HEK293 (cell line): ENCODE data around the gene C1orf226.

Experiments
- CTCF ChIA-PET: fragments of 350-600 bp; formaldehyde crosslinking; extraction: SDS; loops from one replicate; lab custom pipeline; 2021; ENCODE audit warnings: antibody characterized with exemption; lab: Yijun Ruan, JAX
- POLR2A ChIA-PET: fragments of 300-600 bp; formaldehyde crosslinking; extraction: SDS; loops from one replicate; lab custom pipeline; 2020; ENCODE audit warnings: antibody characterized with exemption, inconsistent platforms; lab: Yijun Ruan, JAX
- H3K27ac ChIP-seq: fragments of 200-500 bp; sonication (Bioruptor generic); 2 replicates; pipeline ENCODE4 v1.5.1; 2014; ENCODE audit warnings: low read depth, low read length, control low read depth, inconsistent platforms; ENCODE audit errors: extremely low read depth
- H3K36me3 ChIP-seq, 2 experiments: fragments of 200-500 bp in 1 of 2; sonication (Bioruptor generic) in 1 of 2; 1 replicate in 1 of 2; 2 replicates in 1 of 2; pipeline ENCODE4 v1.5.1; 2014 to 2017; ENCODE audit warnings: inconsistent platforms in 2 of 2, low read length in 2 of 2; ENCODE audit not compliant: control insufficient read depth in 2 of 2, insufficient read depth in 1 of 2
- H3K4me1 ChIP-seq: fragments of 200-500 bp; sonication (Bioruptor generic); 2 replicates; pipeline ENCODE4 v1.5.1; 2014; ENCODE audit warnings: mild to moderate bottlenecking, low read length, inconsistent platforms; ENCODE audit not compliant: control insufficient read depth, insufficient read depth
- H3K4me3 ChIP-seq: 2 replicates; pipeline ENCODE4 v1.5.1; 2011; ENCODE audit warnings: low read depth, mild to moderate bottlenecking, control low read depth, low read length, moderate library complexity
- H3K9me3 ChIP-seq: fragments of 200-500 bp; sonication (Bioruptor generic); 2 replicates; pipeline ENCODE4 v1.5.1; 2014; ENCODE audit warnings: low read depth, low read length, inconsistent platforms; ENCODE audit not compliant: control insufficient read depth, insufficient read depth
- GLI4 ChIP-seq: fragments of 450-650 bp; formaldehyde crosslinking; IDR thresholded peaks from 2 replicates; pipeline ENCODE4 v1.5.1; 2016; ENCODE audit warnings: missing biosample characterization, missing genetic modification characterization
- GLIS1 ChIP-seq: fragments of 450-650 bp; formaldehyde crosslinking; IDR thresholded peaks from 2 replicates; pipeline ENCODE4 v1.5.1; 2016; ENCODE audit warnings: missing biosample characterization, missing genetic modification characterization
- HIC1 ChIP-seq: fragments of 450-650 bp; formaldehyde crosslinking; IDR thresholded peaks from 2 replicates; pipeline ENCODE4 v1.5.1; 2016; ENCODE audit warnings: missing biosample characterization, missing genetic modification characterization
- HOXD13 ChIP-seq: sonication (generic); formaldehyde crosslinking; IDR thresholded peaks from 2 replicates; pipeline ENCODE4 v1.8.0; 2022; ENCODE audit warnings: missing genetic modification reagents, borderline replicate concordance
- KLF8 ChIP-seq: fragments of 450-650 bp; formaldehyde crosslinking; IDR thresholded peaks from 2 replicates; pipeline ENCODE4 v1.5.1; 2016; ENCODE audit warnings: missing biosample characterization, missing genetic modification characterization
- PBX3 ChIP-seq: sonication (generic); formaldehyde crosslinking; IDR thresholded peaks from 2 replicates; pipeline ENCODE4 v1.8.1; 2022; ENCODE audit warnings: mild to moderate bottlenecking, moderate library complexity, missing genetic modification reagents
- SP2 ChIP-seq: fragments of 450-650 bp; formaldehyde crosslinking; IDR thresholded peaks from 2 replicates; pipeline ENCODE4 v1.5.1; 2016; ENCODE audit warnings: missing biosample characterization, missing genetic modification characterization
- WT1 ChIP-seq: fragments of 450-650 bp; formaldehyde crosslinking; IDR thresholded peaks from 2 replicates; pipeline ENCODE4 v1.5.1; 2016; ENCODE audit warnings: missing biosample characterization, missing genetic modification characterization
- YY2 ChIP-seq: fragments of 450-650 bp; formaldehyde crosslinking; IDR thresholded peaks from 2 replicates; pipeline ENCODE4 v1.5.1; 2016; ENCODE audit warnings: missing biosample characterization, missing genetic modification characterization
- ZBTB11 ChIP-seq: fragments of 450-650 bp; formaldehyde crosslinking; conservative IDR thresholded peaks from 2 replicates; pipeline ENCODE4 v1.5.1; 2016; ENCODE audit warnings: low read depth, missing biosample characterization, missing genetic modification characterization
- ZBTB49 ChIP-seq: fragments of 450-650 bp; formaldehyde crosslinking; IDR thresholded peaks from 2 replicates; pipeline ENCODE4 v1.5.1; 2016; ENCODE audit warnings: missing biosample characterization, missing genetic modification characterization, low read depth
- ZNF121 ChIP-seq: fragments of 450-650 bp; formaldehyde crosslinking; IDR thresholded peaks from 2 replicates; pipeline ENCODE4 v1.5.1; 2016; ENCODE audit warnings: missing biosample characterization, missing genetic modification characterization
- ZNF140 ChIP-seq: fragments of 450-650 bp; formaldehyde crosslinking; IDR thresholded peaks from 2 replicates; pipeline ENCODE4 v1.5.1; 2016; ENCODE audit warnings: missing biosample characterization, missing genetic modification characterization
- ZNF2 ChIP-seq: fragments of 450-650 bp; formaldehyde crosslinking; IDR thresholded peaks from 2 replicates; pipeline ENCODE4 v1.5.1; 2016; ENCODE audit warnings: missing biosample characterization, missing genetic modification characterization
- ZNF426 ChIP-seq: fragments of 450-650 bp; formaldehyde crosslinking; IDR thresholded peaks from 2 replicates; pipeline ENCODE4 v1.5.1; 2017; ENCODE audit warnings: missing biosample characterization, missing genetic modification characterization, mild to moderate bottlenecking, inconsistent platforms, moderate library complexity
- ZNF654 ChIP-seq: fragments of 450-650 bp; formaldehyde crosslinking; IDR thresholded peaks from 2 replicates; pipeline ENCODE4 v1.5.1; 2016; ENCODE audit warnings: low read depth, missing biosample characterization, missing genetic modification characterization
- ZNF660 ChIP-seq: fragments of 450-650 bp; IDR thresholded peaks from 2 replicates; pipeline ENCODE4 v1.5.1; 2018; ENCODE audit warnings: missing biosample characterization, mild to moderate bottlenecking, missing genetic modification characterization
- ZNF791 ChIP-seq: fragments of 450-650 bp; formaldehyde crosslinking; IDR thresholded peaks from 2 replicates; pipeline ENCODE4 v1.5.1; 2016; ENCODE audit warnings: missing biosample characterization, missing genetic modification characterization
- TF ChIP-seq, protein P1 (sequence below): fragments of 450-650 bp; formaldehyde crosslinking; IDR thresholded peaks from 2 replicates; pipeline ENCODE4 v1.5.1; 2016; ENCODE audit warnings: missing biosample characterization, missing genetic modification characterization
- TF ChIP-seq, protein P2 (sequence below): fragments of 450-650 bp; formaldehyde crosslinking; IDR thresholded peaks from 2 replicates; pipeline ENCODE4 v1.5.1; 2016; ENCODE audit warnings: missing biosample characterization, missing genetic modification characterization

Gene C1orf226

DNA sequence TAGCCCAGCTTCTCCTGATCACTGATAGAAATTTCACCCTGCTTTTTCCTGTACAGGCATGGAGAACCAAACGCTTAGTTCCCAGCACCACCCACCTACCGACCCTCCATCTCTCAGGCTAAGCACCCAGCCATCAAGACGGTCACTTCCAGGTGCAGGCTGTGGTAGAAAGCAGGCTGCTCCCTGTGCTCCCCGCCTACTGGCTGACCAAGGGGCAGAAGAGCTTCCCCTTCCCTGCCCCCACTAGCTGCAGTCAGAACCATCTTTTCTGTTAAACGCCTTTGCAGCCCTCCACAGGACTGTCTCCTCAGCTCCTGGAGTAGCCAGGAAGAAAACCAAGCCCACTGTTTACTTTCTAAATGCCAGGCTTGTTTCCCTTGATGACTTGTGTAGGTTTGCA is 27.8 kb upstream of the C1orf226 start:
- no peak overlapping the region for H3K27ac ChIP-seq
- no peak for TF ChIP-seq WT1
- no peak for TF ChIP-seq YY2 (tag by site-specific recombination)
- no peak for TF ChIP-seq ZBTB11 (tag by site-specific recombination)
- TF ChIP-seq ZNF140 (tag by site-specific recombination): no peak
- no peak for TF ChIP-seq PBX3
- TF ChIP-seq, protein P1, sequence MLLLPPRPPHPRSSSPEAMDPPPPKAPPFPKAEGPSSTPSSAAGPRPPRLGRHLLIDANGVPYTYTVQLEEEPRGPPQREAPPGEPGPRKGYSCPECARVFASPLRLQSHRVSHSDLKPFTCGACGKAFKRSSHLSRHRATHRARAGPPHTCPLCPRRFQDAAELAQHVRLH (tag by site-specific recombination): no peak
- no peak for TF ChIP-seq ZNF426 (tag by site-specific recombination)
- TF ChIP-seq ZNF791 (tag by site-specific recombination): no peak
- TF ChIP-seq GLI4 (tag by site-specific recombination): no peak
- no peak for TF ChIP-seq GLIS1
- TF ChIP-seq SP2 (tag by site-specific recombination): no peak
- TF ChIP-seq ZNF2 (tag by site-specific recombination): no peak
- no peak for TF ChIP-seq ZBTB49 (tag by site-specific recombination)
- no peak for TF ChIP-seq HOXD13 (CRISPR knock-in tag)
- TF ChIP-seq, all 188 proteins: peak for 0
- ChIA-PET CTCF (interaction anchor here (0.6 kb wide), 1 partner anchor 9 kb away, joined by 6 read pairs; no protein-coding TSS in a partner anchor), POLR2A (no interaction called here)
- Histone ChIP-seq H3K4me1 (peaks cover 5% of the 10 kb centered on the region), H3K36me3 (peaks cover 0 to 15% of the 10 kb centered on the region in 2 experiments; a peak in 1 of 3 replicates), H3K4me3 (no peak overlapping the region), H3K9me3 (no peaks in the 10 kb centered on the region)

DNA sequence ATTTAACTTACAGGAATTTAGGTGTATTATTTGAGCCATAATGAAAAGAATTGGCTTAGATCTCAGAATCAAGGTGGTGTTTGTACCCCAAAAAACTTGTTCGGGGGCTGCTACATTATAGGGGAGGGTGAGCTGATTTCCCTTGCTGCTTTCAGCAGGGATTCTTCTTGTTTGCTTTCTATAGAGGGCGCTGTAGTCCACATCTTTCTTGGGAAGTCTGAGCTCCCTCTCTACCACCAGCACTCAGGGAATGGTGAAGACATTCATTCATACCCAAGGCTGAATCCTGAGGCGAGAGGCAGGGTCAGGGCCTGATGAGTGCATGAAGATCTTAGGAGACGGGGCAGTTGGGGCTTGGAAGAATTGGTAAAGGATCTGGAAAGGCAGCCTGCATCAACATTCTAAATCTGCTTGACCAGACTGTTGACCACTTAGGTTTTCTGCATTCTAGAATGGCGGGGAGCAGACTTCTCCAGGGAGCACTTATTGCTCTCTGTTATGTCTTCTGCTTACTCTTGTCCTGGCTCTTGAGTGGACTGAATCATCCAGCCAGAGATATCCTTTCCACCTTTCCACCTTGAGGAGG is 23.8 kb upstream of the C1orf226 start:
- H3K4me3 ChIP-seq: no peak overlapping the region
- H3K36me3 ChIP-seq: peaks cover 0 to 19% of the 10 kb centered on the region in 2 experiments; a peak in 1 of 3 replicates
- H3K9me3 ChIP-seq: no peaks in the 10 kb centered on the region
- TF ChIP-seq, protein P2, sequence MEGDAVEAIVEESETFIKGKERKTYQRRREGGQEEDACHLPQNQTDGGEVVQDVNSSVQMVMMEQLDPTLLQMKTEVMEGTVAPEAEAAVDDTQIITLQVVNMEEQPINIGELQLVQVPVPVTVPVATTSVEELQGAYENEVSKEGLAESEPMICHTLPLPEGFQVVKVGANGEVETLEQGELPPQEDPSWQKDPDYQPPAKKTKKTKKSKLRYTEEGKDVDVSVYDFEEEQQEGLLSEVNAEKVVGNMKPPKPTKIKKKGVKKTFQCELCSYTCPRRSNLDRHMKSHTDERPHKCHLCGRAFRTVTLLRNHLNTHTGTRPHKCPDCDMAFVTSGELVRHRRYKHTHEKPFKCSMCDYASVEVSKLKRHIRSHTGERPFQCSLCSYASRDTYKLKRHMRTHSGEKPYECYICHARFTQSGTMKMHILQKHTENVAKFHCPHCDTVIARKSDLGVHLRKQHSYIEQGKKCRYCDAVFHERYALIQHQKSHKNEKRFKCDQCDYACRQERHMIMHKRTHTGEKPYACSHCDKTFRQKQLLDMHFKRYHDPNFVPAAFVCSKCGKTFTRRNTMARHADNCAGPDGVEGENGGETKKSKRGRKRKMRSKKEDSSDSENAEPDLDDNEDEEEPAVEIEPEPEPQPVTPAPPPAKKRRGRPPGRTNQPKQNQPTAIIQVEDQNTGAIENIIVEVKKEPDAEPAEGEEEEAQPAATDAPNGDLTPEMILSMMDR (tag by site-specific recombination): peak; percentile 16; the same call in 1 of the 2 replicates
- no peak for TF ChIP-seq ZNF660 (tag by site-specific recombination)
- TF ChIP-seq PBX3: no peak
- no peak for TF ChIP-seq ZNF121
- 0 out of 2 replicates have a peak, but pooled peaks have one; percentile 10 for TF ChIP-seq ZNF654
- TF ChIP-seq HIC1 (tag by site-specific recombination): no peak
- no peak for TF ChIP-seq KLF8 (tag by site-specific recombination)
- no peaks in the 10 kb centered on the region for H3K4me1 ChIP-seq
- H3K27ac ChIP-seq: no peak overlapping the region
- ChIA-PET CTCF (interaction anchor here (0.5 to 2.8 kb wide), 22 partner anchors 8 to 309 kb away, joined by 3 to 17 read pairs (median 4); partner anchors contain the start of gene SPATA46), POLR2A (no interaction called here)
